NCI-H2227 (cell line): Measurements from ENCODE around the gene WNT10A.
A peak's percentile ranks its signal among the peaks of the same experiment; 100 is the strongest.

Experiments used
- DNase-seq: peaks from one replicate; lab custom pipeline; 2025; ENCODE audit not compliant: unreplicated experiment; lab: John Stamatoyannopoulos, UW

The WNT10A gene

DNA sequence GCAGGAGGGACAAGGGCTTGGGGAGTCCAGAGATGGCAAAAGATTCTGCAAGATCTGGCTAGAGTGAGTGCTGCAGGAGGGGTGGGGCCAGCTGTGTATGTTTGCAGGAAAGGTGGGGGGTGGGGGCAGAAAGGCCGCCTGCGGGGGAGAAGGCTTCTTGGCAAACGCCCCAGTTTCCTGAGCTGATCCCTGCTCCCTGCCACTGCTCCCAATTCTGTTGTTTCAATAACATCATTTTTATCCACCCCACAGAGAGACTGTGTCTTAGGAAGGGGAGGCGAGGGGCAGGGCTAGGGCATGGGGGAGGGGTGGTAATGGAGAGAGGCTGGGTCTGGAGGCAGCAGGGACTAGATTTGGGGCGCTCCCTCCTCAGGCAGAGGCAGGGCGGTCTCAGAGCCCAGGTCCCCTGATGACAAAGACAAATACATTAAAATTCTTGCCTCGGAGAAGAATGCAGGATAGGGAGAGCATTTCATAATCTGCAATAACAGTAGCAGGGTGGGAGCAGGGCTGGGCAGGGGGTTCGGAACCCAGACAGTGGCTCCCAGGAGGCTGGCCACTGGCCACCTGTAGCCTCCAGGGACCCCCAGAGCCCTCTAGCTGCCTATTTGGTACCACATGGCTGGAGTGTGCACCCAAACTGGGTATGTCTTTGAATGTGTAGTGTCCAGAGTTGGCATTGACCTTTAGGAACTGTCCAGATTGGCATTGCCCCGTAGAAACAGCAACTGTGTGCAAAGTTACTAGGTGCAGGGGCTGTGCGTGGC, 23.1 kb upstream of the WNT10A start:
- peak; percentile 48 for DNase-seq

DNA sequence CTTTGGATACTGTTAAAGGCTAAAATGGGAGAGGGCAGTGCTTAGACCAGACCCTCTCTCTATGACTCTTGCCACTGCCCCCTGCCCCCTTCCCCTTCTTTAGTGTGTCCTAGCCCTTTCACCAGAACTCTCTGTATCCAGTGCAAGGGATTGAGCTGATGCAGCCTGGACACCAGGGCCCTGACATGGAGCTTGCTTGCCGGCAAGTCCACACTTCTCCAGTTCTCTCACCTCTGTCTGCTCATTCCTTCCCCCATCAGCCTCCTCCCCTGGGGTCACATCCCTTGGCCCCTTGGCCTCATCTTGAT, 22.6 kb upstream of the WNT10A start:
- DNase-seq = no peak

DNA sequence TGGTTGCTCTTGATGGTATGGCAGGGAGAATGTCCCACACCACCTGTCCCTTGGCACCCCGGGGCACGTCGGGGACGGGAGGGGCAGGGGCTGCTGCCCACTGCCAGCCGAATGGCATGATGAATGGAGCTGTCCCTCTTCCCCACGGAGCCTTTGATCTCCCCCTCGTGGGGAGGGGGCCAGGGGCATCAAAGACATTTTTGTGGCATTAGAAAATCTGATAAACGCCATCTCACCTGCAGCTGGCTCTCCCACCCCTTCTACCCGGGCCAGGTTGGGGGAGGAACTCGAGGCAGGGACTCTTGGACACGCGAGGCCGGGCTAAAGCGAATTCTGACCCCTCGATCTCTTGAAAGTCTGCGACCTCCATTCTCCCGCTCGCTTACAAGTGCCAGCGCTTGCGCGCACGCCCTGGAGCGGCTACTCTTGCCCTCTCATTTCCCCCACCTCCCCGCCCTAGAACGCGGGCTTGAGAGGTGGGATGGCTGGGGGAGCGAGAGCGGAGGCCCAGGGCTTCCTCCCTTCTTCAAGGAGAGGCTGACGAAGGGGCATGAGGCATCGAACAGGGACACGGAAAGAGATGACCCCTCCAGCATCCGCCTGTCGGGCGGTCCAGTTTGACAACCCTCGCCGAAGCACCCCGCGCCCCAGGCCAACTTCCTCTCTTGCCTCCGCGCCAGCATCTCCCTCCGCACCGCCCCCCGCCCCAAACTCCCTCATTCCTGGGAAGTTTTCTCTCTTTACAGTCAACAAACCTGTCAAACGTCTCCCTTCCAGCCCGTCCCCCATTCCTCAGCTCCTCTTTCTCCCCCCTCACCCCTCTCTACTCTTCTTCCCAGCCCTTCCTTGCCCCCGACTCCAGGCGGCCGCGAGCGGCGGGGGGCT, 21.7 kb upstream of the WNT10A start:
- peak; percentile 37 for DNase-seq

DNA sequence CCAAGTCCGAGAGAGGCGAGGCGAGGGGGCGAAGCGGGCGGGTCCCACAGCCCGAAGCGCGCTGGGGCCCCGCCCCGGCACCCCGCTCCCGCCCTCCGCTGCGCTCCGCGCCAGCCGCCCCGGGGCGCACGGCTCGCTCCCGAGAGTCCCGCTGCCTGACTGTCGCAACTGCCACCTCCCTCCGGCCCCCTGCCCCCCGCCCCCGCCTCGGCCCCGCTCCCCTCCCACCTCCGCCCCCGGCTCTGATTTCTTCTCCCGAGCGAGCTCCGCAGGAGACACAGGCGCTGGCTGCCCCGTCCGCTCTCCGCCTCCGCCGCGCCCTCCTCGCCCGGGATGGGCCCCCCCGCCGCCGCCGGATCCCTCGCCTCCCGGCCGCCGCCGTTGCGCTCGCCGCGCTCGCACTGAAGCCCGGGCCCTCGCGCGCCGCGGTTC, 21.1 kb upstream of the WNT10A start, which contains the start of gene WNT6:
Gene WNT6, plus strand, starts transcription at position 250 of the 432 bp plus-strand sequence. CDS start 233 bp downstream, outside the sequence.
- DNase-seq = peak; percentile 35

DNA sequence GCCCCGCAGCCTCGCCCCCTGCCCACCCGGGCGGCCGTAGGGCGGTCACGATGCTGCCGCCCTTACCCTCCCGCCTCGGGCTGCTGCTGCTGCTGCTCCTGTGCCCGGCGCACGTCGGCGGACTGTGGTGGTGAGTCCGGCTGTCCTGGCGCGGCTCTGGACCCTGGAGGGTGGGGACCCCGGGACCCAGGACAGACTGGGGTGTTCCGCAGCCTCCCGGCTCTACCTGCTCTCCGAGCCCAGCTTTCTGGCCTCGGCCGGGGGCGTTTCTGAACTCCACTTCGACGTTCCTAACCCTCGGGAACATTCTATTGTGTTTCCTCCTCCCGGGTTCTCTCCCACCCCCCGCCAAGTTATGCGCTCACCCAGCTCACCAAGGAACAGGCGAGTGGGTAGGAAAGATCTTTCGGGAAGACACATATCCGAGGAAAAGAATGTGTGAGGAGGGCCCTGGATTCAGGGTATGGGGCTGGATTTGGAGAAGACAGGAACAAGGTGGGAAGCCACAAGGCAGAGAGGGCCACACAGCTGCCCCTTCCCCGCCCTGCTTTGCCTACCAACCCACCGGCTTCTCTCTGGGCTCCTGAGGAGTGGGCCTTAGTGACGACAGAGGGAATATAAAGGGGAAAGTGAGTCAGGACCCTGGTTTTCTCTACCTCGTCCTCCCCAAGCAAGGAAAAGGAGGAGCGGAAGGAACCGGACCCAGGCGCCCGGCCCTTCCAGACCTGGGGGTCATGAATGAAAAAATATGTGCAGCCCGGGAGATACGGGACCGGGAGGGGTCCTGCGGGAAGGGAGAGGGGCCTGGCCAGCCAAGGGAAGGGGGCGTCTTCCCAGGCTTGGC, 20.4 kb upstream of the WNT10A start:
- DNase-seq = no peak

DNA sequence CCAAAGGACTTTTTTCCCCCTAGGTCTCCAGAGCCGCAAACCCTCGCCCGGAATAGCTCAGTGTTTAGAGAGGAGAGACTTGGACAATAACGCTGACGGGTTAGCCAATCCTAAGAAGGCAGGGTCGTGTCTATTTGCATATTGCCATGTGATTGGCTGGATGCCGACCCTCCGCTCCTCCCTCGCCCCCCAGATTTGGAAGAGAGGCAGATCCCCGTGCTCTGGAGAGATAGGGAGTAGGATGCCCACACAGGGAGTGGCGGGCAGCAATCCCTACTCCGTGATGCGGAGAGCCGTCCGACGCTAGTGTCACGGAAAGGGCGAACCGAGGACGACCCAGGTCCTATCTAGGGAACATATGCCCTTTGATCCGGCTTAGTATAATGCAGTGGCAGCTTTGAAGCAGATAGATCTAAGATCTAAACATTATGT, 19.7 kb upstream of the WNT10A start:
- peak; percentile 95 for DNase-seq

DNA sequence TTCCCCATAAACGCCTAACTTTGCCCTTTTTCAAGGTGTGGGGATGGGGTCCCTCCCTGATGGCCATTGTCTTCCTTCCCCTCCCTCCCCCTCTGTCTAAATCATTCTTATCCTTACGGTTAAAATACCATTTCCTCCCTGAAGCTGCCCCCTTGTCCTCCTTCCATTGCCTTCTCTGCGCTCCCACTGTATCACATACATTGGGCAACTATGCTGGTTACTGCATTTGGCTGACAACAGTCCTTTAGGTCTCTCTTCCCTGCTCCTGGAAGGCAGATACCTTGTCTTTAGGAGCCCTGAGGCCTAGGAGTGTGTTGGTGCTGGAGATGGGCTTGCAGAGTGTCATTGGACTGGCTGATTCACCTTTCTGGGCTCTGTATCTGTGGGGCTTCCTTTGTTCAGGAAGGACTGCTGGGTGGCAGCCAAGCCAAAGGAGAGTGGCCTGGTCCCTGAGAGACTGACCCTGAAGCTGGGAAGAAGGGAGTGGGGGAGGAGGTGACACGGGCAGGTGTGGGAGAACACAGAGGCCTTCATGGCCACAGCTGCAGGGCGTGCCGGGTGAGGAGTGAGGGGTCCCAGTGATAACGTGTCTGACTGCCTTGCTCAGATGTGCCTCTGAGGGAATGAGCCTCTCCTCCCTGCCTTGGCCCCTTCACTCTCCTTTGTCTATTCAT, 18.9 kb upstream of the WNT10A start:
- DNase-seq = no peak

DNA sequence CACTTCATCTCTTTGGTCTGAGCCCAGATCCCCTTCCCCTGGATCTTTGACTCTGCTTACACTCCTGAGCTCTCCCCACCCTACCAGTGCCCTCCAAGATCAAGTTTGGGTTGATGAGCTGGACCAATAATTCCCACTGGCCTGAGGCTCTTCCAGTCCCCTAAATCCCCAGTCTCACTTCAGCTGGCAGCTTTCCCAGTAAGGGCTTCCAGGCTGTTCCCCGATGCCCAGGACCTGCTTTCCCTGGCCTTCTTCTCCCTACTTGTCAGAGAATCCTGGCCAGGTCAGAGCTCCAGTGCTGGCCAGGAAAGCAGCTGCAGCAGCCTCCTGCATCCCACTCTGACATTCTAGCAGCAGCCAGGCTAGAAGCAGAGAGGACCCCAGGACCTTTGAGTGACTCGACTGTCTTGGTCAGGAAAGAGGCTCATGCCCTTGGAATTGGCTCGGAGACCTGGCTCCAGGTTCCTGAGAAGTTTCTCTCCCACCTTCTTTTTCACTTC, 17.6 kb upstream of the WNT10A start:
- no peak for DNase-seq

DNA sequence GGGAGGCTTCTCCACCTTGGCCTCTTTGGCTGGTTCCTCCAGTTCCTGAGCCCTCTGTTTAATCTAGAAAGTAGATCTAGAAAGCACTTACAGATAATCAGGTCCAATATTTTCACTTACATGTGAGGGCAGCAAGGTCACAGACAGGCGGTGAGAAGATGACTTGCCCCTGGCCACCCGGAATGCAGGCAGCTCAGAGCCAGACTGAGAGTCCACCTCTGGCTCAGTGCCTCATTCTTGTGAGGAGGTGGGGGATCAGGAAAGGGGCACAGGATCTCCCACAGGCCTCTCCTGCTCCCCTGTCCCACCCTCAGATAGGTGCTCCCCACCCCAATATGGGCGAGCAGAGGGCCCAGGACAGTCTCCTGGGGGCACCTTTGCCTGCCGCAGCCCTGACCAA, 15.3 kb upstream of the WNT10A start:
- DNase-seq = no peak

DNA sequence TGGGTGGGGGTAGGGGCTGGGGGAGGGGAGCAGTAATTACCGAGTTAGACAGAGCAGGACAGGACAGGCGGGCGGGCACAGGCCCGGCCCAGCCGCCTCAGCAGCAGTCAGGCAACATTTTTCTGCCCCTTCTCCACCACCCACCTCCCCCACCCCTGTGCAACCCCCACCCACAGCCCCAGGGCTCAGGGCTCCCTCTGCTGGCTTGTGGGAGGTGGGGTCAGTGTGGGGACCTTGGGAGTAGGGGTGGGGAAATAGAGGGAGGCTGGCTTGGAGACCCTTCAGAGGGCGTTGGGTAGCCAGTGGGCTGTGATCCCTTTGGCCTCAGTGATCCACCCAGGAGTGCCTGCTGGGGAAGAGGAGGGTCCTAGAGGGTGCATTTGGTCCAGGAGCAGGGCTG, 14.7 kb upstream of the WNT10A start:
- DNase-seq = no peak

DNA sequence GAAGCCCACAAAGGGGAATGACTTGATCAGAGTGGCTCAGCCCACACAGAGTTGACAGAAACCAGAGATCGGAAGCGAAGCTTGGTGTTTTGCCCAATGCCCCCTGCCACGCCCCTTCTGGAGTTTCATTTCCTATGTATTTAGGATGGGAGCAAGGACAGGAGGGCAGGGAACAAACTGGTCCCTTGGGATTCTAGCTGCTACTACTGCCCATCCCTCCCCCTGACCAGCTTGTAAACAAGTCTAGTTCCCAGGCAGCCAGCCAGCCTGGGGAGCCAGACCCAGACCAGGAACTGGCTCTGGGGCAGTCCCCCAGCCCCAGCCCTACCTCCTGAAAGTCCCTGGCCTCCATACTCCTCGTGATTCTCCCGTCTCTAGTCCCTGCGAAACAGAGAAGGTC, 12.8 kb upstream of the WNT10A start:
- no peak for DNase-seq

DNA sequence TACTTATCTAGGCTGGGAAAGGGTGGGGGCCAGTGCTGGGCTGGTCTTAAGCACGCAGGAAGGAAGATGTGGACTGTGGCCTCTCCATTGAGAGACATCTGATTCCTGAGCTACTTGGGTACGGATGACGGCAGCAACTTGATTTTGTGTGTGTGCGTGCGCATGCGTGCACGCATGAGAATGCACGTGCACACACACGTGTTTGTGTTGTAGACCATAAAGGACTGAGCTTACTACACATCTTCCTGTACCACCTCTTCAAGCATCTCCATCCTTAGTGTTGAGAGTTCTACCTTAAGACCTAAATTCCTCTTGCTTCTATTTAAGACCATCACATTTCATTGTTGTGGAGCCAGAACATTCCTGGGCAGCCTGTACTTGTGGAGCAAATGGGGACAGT, 11.6 kb upstream of the WNT10A start:
- DNase-seq = no peak

DNA sequence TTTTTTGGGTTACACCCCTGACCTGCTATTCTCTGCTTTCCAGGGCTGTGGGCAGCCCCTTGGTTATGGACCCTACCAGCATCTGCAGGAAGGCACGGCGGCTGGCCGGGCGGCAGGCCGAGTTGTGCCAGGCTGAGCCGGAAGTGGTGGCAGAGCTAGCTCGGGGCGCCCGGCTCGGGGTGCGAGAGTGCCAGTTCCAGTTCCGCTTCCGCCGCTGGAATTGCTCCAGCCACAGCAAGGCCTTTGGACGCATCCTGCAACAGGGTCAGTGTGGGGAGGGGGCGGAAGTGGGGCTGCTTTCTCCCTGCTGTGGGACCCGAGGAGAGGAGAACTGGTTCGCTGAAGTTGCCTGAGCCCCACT, 9.7 kb upstream of the WNT10A start:
- no peak for DNase-seq

DNA sequence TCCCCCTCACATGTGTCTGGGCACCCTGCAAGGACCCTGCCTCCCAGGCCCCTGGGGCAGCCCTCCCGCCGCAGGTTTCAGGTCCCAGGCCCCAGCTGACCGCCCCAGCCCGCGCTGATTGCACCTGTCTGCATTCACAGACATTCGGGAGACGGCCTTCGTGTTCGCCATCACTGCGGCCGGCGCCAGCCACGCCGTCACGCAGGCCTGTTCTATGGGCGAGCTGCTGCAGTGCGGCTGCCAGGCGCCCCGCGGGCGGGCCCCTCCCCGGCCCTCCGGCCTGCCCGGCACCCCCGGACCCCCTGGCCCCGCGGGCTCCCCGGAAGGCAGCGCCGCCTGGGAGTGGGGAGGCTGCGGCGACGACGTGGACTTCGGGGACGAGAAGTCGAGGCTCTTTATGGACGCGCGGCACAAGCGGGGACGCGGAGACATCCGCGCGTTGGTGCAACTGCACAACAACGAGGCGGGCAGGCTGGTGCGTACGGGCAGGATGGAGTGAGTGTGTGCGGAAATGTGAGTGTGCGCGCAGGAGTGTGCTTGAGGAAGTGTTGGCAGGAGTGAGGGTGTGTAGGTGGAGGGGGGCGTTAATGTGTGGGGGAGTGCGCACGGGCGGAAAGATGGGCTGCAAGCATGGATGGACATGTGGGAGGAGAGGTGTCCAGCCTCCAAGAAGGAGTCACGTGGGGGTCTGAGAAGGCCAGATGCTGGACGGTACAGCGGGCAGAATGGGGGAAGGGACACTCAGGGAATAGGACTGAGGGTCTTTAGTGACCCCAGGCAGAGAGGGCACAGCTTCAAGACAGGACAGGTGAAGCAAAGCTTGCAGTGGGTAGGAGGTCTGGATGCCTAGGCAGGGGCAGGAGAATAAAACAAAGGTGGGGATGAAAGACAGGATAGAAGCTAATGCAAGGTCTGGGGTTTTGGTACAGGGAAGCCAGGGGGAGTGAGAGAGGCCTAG, 9.0 kb upstream of the WNT10A start:
- no peak for DNase-seq

DNA sequence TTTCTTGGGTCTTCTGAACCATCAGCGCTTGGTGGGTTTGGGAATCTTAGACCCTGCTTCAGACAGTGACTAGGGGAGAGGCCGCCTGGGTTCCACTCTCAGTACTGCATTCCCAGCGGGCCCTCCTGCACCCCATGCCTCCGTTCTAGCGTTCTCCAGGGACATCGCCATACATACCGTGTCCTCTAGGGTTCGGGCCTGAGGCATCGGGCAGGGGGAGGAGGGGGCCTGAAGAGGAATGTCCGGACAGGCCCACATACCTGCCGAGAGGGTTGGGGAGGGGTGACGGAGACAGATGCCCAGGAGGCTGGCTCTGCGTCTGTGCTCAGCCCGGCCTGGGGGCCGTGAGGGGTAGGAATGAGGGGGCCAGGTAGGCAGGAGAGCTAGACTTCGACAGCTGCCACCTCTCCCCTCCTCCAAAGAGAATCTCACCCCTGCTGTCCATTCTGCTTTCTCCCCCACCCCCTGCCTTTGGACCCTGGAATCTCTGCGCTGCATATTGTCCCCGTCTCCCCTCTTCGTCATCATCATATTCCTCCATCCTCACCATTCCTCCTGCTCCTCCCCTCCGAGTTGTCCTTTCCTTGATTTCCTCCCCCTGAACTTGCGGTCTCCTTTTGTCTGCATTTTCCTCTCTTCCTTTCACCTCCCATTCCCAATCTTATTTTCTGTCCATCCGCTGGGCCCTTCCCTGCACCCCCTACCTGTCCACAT, 7.8 kb upstream of the WNT10A start:
- DNase-seq = no peak

DNA sequence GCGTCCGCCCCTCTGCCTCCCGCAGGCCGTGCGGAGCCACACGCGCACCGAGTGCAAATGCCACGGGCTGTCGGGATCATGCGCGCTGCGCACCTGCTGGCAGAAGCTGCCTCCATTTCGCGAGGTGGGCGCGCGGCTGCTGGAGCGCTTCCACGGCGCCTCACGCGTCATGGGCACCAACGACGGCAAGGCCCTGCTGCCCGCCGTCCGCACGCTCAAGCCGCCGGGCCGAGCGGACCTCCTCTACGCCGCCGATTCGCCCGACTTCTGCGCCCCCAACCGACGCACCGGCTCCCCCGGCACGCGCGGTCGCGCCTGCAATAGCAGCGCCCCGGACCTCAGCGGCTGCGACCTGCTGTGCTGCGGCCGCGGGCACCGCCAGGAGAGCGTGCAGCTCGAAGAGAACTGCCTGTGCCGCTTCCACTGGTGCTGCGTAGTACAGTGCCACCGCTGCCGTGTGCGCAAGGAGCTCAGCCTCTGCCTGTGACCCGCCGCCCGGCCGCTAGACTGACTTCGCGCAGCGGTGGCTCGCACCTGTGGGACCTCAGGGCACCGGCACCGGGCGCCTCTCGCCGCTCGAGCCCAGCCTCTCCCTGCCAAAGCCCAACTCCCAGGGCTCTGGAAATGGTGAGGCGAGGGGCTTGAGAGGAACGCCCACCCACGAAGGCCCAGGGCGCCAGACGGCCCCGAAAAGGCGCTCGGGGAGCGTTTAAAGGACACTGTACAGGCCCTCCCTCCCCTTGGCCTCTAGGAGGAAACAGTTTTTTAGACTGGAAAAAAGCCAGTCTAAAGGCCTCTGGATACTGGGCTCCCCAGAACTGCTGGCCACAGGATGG, 7.1 kb upstream of the WNT10A start:
- no peak for DNase-seq

DNA sequence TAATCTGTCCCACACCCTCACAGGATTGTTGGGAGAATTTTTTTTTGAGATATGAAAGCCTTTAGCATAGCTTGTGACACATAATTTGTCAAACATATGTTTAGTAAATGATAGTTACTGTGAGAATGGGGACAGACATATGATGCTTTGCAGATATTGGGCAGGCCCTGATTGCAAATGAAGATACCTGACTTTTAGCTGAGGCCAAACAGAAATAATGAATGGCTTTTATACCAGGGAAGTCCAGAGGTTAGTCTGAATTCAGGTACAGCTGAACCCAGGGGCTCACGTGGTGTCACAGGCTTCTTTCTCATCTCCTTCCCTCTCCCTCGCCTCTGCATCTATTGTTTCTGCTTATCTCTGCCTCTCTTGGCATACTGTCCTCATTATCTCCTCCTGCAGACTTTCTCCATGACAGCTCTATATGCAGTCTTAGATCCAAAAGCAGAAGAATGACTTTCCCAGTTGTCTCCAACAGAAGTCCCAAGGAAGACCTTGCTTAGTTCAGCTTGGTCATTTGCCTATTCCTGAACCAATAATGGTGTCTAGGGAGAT, 4.9 kb upstream of the WNT10A start:
- no peak for DNase-seq
